ENCODE data around the gene FATE1.

The FATE1 gene

DNA sequence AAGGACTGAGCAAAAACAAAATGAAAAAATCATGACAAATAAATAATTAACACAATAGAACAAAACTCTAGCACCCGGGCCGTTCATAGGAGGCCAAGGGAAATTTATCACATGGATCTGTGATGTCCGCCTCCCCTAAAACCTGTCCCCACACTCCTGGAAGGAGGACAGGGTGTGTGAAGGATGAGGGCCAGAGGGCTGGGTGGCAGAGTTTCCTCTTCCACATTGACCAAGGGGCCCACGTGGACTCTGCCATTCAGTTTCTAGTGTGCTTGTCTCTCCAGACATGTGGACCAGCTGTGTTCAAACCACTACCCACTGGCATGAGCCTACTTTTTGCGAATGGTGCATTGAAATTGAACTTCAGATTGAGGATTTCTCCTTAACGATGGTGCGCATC lies 14.3 kb upstream of the FATE1 start:
- no peaks in the 10 kb centered on the region for H3K27me3 ChIP-seq (ENCODE audit: insufficient read depth, low read length, poor library complexity)
- TF ChIP-seq EZH2 (IDR thresholded peaks at IDR 0.05; ENCODE audit: borderline replicate concordance, low read depth, low read length, severe bottlenecking): no peak
- no peak for TF ChIP-seq CTCF (IDR thresholded peaks at IDR 0.05; ENCODE audit: borderline replicate concordance, extremely low read depth, low read length, poor library complexity, severe bottlenecking)

GRCh38 chrX:151702026-151702714 lies 13.7 kb upstream of the FATE1 start:
- no peak for TF ChIP-seq CTCF (IDR thresholded peaks at IDR 0.05; ENCODE audit: borderline replicate concordance, extremely low read depth, low read length, poor library complexity, severe bottlenecking)
- TF ChIP-seq EZH2 (IDR thresholded peaks at IDR 0.05; ENCODE audit: borderline replicate concordance, low read depth, low read length, severe bottlenecking): no peak
- H3K79me2 ChIP-seq (ENCODE audit: insufficient read depth, low read length): no peaks in the 10 kb centered on the region
- H3K27ac ChIP-seq (ENCODE audit: low read length): no peak overlapping the region
- H2AFZ ChIP-seq (ENCODE audit: low read depth, low read length): no peak overlapping the region
- H3K9ac ChIP-seq (ENCODE audit: low read depth, low read length): no peak overlapping the region
- no peaks in the 10 kb centered on the region for H3K9me3 ChIP-seq (ENCODE audit: insufficient read depth, low read length, severe bottlenecking)
- H3K27me3 ChIP-seq (ENCODE audit: insufficient read depth, low read length, poor library complexity): no peaks in the 10 kb centered on the region
- no peak for DNase-seq
- no peaks in the 10 kb centered on the region for H3K4me1 ChIP-seq (ENCODE audit: insufficient read depth, low read length)
- no peaks in the 10 kb centered on the region for H3K36me3 ChIP-seq (ENCODE audit: insufficient read depth, low read length)
- no peaks in the 10 kb centered on the region for H4K20me1 ChIP-seq (ENCODE audit: insufficient read depth, low read length)
- ATAC-seq (ENCODE audit: insufficient read depth, low read depth): no peak
- H3K4me3 ChIP-seq (ENCODE audit: low read depth in 1 of 2, low read length in 2 of 2): no peak overlapping the region
- H3K4me2 ChIP-seq (ENCODE audit: insufficient read depth, low read length): no peak overlapping the region

More for the DNA sequence above, 14.3 kb upstream of the FATE1 start:
- no peaks in the 10 kb centered on the region for H3K79me2 ChIP-seq (ENCODE audit: insufficient read depth, low read length)
- H2AFZ ChIP-seq (ENCODE audit: low read depth, low read length): no peak overlapping the region
- no peaks in the 10 kb centered on the region for H3K9me3 ChIP-seq (ENCODE audit: insufficient read depth, low read length, severe bottlenecking)
- ATAC-seq (ENCODE audit: insufficient read depth, low read depth) (no peak), DNase-seq (no peak)
- H3K9ac ChIP-seq (ENCODE audit: low read depth, low read length): no peak overlapping the region
- H3K27ac ChIP-seq (ENCODE audit: low read length): no peak overlapping the region
- no peak overlapping the region for H3K4me3 ChIP-seq (ENCODE audit: low read depth in 1 of 2, low read length in 2 of 2)
- H3K4me1 ChIP-seq (ENCODE audit: insufficient read depth, low read length): no peaks in the 10 kb centered on the region
- H3K4me2 ChIP-seq (ENCODE audit: insufficient read depth, low read length): no peak overlapping the region
- H3K36me3 ChIP-seq (ENCODE audit: insufficient read depth, low read length): no peaks in the 10 kb centered on the region
- H4K20me1 ChIP-seq (ENCODE audit: insufficient read depth, low read length): no peaks in the 10 kb centered on the region

GRCh38 chrX:151702741-151703340 lies 13.0 kb upstream of the FATE1 start:
- TF ChIP-seq EZH2 (IDR thresholded peaks at IDR 0.05; ENCODE audit: borderline replicate concordance, low read depth, low read length, severe bottlenecking) (no peak), CTCF (IDR thresholded peaks at IDR 0.05; ENCODE audit: borderline replicate concordance, extremely low read depth, low read length, poor library complexity, severe bottlenecking) (no peak)
- Histone ChIP-seq H3K27ac (ENCODE audit: low read length) (no peak overlapping the region), H3K36me3 (ENCODE audit: insufficient read depth, low read length) (no peaks in the 10 kb centered on the region), H3K79me2 (ENCODE audit: insufficient read depth, low read length) (no peaks in the 10 kb centered on the region), H2AFZ (ENCODE audit: low read depth, low read length) (no peak overlapping the region), H3K4me2 (ENCODE audit: insufficient read depth, low read length) (no peak overlapping the region), H3K4me3 (ENCODE audit: low read depth in 1 of 2, low read length in 2 of 2) (no peak overlapping the region), H4K20me1 (ENCODE audit: insufficient read depth, low read length) (no peaks in the 10 kb centered on the region), H3K9ac (ENCODE audit: low read depth, low read length) (no peak overlapping the region), H3K27me3 (ENCODE audit: insufficient read depth, low read length, poor library complexity) (no peaks in the 10 kb centered on the region), H3K4me1 (ENCODE audit: insufficient read depth, low read length) (no peaks in the 10 kb centered on the region), H3K9me3 (ENCODE audit: insufficient read depth, low read length, severe bottlenecking) (no peaks in the 10 kb centered on the region)
- ATAC-seq (ENCODE audit: insufficient read depth, low read depth): no peak
- DNase-seq: no peak
